B cell (primary cell): ENCODE measurements around the gene SYTL5.

Source experiments
- CTCF ChIP-seq: fragments of 200-600 bp; IDR thresholded peaks from one replicate; pipeline ENCODE4 v1.8.0; 2022; ENCODE audit warnings: antibody characterized with exemption, mild to moderate bottlenecking
- EZH2 ChIP-seq: IDR thresholded peaks from 2 replicates; pipeline ENCODE4 v1.6.1; 2012; ENCODE audit warnings: borderline replicate concordance, low read depth, mild to moderate bottlenecking, moderate library complexity, low read length; ENCODE audit not compliant: insufficient read depth, poor library complexity, severe bottlenecking

- no peak for TF ChIP-seq CTCF
- TF ChIP-seq EZH2: no peak
Observed at GRCh38 chrX:38110231-38110630, 103.9 kb downstream of the SYTL5 start.
